Measurements from ENCODE around the gene INPP5E.

INPP5E gene

DNA sequence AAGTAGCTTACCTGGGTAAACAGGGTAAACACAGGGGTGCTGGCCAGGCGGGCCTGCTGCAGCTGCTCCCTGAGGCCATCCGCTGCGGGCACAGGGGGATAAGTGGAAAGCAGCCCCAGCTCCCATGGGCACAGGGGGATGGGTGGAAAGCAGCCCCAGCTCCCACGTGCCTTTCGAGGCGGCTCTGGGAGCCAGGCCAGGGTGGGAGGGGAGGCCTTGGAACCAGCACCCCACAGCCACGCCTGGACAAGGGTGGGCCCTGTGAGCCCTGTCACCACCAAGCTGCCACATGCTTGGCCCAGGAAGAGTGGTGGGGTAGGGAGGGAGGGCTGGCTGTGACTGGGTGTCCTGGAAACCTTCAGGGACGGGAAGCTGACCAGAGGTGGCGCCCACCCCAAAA, 58.3 kb downstream of the INPP5E start:
- DNase-seq, result no peak

DNA sequence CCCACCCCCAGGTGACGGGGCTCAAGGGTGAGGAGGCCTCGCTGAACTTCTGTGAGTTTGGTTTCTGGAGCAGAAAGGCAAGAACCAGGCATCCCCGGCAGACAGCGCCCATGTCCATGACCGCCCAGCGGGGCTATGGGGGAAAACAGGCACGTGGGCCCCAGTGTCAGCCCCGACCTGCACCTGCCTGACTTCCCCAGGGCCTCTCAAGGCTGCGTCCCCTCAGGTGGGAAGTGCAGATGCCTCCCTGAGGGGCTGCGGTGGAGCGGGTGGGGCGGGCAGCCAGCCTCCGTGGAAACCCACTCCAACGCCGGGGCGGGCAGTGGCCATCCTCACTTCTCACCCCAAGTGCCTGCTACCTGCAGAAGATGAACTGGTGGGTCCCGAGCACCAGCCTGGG, 59.3 kb downstream of the INPP5E start:
- DNase-seq, result no peak

DNA sequence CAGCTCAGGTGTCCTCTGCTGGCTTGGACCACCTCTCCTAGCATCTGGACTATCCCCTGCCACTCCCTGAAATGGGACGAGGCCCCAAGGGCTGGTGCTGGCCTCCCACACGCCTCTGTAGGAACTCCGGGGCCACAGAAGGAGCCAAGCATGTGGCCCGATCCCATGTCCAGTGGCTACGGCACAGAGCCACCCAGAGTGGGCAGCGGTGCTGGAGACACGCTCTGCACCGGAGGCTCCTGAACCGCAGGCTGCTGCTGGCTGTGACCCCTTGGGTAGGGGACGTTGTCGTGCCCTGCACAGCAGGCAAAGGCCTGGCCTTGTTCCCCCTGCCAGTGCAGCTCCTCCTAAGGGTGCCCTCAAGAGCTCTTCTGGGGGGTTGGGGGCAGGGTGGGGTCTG, 59.8 kb downstream of the INPP5E start:
- DNase-seq, result no peak

DNA sequence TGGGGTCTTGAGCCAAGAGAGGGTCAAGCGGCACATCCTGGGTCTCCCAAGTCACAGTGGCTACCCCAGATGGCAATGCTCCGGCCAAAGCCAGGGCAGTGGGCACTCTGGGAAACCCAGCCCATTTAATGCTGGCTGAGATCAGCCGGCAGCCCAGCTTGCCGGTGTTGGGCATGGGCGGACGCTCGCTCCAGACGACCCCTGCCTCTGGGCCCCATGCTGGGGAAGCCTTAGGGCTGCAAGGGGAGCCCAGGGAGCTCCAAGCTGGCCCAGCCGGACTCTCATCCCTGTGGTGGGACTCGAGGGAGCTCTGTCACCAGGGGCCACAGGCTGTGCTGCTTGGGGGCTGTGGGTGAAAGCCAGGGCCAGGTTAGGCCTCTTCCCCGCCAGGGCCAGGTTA, 60.2 kb downstream of the INPP5E start:
- DNase-seq, result no peak

DNA sequence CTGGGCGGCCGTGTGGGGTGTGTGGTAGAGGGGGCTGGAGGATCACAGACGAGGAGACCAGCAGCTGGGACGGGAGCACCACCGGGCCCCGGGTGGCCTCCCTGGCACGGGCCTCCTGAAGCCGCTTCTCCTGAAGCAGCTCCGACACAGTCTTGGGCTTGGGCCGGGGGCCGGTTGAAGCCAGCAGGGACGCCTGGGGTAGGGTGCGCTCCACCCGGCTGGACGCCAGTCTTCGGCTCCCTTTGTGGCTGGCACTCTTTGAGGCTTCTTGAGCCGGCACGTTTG, 60.7 kb downstream of the INPP5E start:
- no peak for DNase-seq
